ENCODE data around the gene CYTH3. TPM values are rescaled to one million over a fixed set of nuclear protein-coding genes. Genes with fewer than 3 reads are reported as not detected.

Gene CYTH3
- polyA plus RNA-seq, 12 donors = 26.6 to 55.4 (median 32.9) TPM; not detected in 1

DNA sequence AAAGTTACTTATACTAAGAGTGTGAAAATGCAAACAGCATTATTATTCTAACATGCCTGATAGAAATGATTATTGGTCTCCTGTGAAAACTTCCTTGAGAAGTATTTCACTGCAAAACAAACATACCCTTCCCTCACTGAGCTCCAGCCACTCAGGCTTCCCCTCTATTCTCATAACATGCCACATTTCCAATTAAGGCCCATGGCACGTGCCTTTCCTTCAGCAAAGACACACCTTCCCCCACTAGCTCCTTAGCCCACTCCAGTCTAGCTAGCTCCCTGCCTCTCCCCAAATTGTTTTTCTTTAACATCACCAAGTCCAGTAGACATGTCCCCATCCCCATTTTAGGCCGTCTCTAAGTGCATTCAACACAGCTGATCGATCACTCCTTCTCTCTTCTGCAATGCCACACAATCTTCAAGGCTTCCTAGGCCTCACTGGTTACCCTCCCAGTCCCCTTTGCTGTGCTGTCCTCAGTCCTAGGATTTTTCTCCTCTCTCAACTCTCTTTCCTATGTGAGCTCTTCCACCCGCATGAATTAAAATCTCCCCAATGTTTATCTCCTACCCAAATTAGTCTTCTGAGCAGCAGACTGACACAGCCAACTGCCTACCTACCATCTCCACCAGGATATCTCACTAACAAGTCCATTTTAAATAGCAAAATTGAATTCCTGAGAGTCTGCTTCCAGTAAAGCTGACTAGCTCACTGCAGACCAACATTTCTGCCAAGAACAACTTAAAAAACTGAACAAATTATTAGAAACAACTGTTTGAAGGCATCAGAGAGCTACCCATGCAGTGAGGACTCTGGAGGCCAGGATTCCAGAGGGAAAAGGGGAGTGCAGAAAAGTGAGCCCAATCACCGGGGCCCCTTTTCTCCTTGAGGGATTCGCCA lies 11.9 kb downstream of the CYTH3 start:
- no peak for DNase-seq

DNA sequence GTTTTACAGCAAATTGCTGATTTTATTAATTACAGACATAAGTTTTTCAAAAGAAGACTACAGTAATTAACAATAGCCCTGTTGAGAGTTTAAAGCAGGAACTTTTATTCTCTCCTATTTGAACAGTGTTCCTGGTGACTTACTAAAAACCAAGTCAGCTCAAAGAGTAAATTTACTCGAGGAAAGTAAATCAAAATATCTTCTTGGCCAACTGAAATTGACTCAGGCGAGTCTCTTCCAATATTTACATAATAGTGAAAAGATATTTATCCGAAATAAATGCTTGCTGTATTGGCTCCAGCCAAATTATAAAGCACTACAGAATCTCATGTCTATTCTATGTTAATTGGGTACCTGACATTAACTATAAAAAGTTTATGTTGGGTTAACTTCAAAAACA lies 13.2 kb downstream of the CYTH3 start:
- no peak for DNase-seq

DNA sequence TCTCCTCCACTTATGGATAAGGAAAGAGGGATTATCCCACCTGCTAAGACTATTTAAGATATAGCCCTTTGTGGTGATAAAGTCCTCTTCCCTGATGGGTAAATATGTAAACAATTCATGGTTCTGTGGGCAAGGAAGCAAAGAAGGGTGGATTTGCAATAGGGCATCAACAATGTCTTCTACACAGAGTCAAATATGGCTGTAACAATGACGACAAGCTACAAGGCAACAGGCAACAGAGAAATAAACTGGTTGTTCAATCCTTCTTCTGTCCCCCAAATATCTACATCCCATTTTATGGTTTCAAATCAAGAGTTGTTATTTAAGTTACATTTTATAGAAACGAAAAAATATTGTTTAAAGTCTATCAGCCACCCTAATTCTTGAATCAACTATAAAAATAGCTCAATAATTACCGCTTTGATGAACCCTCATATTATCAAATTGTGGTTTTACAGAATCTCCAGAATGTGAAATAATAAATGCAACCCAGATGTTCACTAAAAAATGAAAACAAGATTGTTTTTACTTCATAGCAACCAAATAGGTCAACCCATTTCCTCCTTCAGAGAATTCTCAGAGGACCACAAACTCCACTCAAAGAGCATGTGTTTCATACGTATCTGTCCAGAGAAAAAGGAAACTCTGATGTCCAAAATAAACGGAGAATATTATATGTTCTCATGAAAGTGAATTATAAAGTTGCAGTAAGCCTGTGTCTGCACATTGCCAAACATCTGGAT lies 13.8 kb downstream of the CYTH3 start:
- peak; percentile 82 for DNase-seq

DNA sequence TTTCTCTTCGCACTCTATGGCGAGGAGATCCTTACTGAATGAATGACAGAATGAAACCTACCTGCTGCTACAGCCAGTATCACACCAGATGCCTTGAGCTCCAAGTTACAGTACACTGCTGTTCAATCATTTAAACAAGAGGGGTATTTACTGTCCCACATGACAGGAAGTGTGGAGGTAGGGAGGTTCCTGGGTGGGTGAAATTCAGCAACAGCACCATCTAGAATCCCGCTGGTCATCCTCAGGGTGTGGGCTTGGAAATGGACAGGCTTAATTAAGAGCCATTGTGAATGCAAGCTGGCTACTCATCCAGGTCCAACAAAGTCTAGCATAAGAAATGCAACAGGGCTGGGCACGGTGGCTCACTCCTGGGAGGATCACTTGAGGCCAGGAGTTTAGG lies 14.7 kb downstream of the CYTH3 start:
- no peak for DNase-seq

DNA sequence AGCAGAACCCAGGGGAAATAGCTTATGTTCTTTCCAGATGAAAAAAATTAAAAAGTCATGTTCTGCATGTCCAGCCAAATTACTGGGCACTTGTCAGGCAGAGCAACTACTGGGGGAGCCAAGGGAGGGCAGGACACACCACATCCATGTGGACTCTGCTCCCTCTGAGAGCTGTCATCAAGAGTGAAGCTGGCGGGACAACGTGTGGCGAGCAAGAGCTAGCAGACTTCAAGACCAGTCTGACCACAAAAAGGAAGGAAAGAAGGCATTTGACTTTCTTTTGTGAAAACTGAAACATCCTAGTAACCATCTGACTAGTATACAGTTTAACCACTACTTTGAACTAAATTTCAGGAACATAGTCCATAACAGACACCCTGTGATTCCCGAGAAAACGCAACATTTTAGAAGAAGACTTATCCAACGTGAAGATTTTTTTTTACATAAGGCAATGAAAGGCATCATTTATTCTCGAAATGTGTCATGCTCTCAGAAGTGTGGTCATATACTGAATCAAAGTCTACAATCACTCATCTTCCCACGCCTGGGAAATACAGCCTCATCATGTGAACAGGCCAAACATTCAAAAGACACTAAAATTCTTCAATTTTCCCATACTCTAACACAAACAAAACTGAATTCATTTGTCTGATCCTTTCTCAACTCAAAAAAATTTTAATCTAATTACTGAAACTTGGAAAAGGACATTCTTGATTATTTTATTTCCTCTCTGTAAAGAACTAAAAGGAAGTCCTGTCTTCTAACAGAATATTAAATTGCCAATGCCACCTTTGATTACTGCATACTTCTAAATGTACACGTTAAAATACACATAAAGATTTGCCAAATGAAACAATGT lies 15.5 kb downstream of the CYTH3 start:
- no peak for DNase-seq

DNA sequence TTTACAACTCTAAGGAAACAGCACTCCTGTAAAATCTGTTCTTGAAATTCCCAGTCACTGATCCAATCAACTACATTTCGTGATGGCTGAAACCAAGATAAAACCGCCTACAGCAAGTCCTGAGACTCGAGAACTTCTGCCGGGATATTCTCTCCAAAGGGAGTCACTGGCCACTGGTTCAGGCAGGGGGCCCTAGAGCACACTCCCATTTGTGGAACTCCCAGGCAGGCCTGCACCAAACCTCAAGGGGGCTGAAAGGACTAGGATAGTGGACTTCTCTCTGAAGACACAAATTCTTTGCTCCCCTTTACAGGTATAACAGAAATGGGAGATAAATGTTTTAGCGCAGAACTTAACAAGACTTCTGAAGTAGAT lies 16.3 kb downstream of the CYTH3 start:
- no peak for DNase-seq

DNA sequence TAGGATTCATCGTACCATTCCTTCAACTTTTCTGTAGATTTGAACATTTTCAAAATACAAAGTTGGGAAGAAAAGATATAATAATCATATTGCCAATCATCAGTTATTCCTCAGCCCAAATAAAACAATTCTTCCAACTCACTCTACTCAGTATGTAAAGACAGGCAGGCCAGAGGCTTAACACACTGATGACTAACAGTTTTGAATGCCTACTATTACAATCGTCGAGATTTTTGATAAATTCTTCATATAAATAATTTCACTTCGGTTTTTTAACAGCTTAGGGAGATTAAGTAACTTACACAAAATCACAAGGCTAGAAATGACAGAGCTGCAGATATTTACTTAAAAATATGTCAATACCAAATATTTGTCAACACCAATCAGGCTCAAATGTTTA lies 17.6 kb downstream of the CYTH3 start:
- DNase-seq = no peak

DNA sequence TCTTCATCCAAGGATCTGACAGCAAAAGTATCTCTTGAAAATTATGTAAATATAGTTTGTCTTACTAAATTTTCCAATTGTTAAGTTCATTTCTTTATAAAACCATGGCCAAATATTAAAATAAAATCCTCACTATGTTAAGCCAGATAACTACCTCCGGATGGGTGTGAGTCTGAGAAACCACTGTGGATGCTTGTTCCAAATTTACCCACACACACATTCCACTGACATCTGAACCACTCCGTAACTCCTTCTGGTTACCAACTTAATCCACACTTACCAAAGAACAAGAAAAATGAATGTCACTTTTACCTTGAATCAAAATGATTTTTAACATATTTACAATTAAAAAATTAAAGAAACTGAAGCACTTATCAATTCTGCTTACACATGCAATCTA lies 19.7 kb downstream of the CYTH3 start:
- DNase-seq = no peak

DNA sequence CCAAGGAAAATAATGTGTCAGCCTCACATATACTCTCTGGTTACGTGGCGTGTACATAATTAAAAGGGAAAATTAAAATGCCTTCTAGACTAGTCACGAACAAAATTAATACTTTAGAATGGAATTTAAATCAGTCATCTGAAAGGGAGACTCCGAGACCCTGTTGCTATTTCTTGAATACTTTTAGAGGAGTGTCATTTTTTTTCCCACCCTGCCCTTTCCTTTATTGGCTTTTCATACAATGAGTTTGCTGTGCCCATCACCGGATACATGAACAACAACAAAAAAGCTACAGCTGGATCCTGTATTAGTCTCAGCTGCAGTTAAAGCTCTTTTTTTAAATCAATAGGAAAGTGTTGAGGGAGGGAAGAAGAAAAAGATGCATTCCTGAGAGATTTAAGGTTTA lies 20.1 kb downstream of the CYTH3 start:
- DNase-seq = no peak

DNA sequence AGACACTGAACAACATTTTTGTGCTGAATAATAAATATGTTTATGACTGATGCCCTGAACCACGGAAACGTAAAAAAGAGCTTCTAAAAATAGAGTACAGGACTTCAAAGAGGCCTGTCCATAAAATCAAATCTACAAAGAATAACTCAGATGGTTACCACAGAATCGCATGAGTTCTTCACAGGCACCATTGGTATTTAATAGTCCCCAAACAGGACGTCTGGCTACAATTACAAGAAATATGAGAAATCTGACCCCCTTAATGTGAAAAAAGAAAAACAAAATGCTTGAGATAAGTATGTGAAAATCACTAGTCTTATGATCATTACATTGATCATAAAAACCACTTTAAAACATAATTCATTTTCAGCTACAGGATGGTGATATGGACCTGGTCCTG lies 20.8 kb downstream of the CYTH3 start:
- no peak for DNase-seq

DNA sequence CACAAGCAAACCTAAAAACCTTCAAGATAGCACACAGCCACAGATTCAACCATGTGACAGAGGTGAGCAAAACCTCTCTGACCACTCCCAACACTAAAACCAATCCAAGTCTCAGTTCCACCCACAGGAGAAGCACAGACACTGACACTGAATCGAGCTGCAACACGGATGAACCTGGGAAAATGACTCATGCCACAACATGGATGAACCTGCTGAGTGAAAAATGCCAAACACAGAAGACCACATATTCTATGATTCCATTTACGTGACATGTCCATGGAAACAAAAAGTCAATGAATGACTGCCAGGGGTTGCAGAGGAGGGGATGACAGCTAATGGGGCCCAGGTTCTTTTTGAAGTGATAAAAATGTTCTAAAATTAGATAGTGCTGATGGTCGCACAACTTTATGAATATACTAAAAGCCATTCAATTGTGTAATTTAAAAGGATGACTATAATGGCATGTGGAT lies 22.0 kb downstream of the CYTH3 start:
- DNase-seq = no peak

DNA sequence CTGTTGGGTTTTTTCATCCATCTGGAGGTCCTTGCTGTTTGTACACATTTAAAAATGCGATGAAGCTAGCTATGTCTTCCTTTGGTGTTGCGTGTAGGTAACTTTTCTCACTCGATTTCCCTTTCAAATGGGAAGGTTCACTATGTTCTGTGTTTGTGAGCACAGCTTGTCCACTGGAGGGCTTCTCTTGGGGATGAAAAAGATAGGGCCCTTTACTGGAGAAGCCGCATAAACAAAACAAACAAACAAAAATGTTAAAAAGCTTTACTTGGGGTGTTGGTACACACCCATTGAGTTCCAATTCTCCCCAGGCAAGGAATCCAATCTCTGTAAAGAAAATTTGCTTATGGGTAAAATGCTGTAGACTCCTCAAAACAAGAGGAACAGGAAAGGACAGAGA lies 23.4 kb downstream of the CYTH3 start:
- DNase-seq = no peak

DNA sequence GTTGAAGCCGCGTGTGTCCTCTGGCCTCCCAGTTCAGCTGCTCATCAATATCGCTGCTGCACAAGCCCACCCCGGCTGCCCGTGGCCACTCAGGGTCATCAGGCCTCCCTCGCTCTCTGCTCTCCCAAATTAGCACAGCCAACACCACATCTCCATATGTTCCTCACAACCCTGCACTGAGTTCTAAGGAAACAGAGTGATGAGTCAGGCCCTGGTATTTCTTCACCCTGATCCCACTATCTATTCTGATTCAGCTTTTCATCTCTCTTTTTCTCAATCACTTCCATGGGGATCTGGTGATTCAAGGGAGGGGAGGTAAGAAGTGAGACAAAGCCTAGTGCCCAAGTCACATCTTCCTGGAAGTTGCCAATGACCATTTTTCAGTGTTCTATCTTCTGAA lies 23.8 kb downstream of the CYTH3 start:
- DNase-seq = no peak

DNA sequence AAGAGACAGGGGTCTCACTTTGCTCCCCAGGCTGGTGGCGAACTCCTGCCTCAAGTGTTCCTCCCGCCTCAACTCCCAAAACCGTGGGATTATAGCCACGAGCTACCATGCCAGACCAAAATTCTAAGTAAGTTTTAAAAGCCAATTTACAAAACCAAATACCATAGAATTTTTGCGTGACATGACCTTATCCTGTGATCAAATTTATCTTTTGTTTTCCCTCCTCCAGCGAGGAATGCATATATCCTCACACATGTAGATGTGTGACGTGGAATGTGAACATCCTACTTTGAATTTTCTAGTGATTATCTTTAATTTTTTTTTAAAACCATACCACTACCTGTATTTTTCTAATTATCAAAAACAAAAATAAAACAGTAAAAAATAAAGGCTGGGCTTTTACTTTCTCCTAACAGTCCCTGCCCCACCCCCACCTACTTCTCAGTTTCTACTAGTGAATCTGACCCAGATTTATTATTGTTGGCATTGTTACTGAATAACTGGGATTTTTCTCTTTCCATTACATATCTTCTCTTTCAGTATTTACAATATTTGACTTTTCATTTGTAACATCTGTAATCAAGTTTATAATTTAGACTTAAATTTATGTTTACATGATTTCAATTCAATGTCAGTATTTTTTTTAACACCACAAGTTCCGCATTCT lies 26.0 kb downstream of the CYTH3 start:
- DNase-seq = no peak

DNA sequence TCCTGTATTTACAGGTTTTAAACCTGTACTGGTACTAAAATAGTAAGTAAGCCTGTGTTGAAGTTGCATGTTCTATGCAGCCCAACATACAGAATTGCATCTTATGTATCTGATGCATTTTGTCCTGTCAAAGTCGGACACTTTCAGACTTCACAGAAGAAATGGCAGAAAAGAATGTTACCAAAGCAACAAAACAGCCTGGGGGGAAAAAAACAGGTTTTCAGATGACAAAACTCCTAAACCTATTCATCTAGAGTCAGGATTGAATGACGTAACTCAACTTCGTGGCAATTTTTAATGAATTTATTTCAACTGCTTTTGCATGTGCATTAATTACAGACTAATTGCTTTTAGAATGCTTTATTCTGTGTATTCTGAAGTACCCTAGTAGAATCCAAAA lies 28.4 kb downstream of the CYTH3 start:
- DNase-seq = no peak

DNA sequence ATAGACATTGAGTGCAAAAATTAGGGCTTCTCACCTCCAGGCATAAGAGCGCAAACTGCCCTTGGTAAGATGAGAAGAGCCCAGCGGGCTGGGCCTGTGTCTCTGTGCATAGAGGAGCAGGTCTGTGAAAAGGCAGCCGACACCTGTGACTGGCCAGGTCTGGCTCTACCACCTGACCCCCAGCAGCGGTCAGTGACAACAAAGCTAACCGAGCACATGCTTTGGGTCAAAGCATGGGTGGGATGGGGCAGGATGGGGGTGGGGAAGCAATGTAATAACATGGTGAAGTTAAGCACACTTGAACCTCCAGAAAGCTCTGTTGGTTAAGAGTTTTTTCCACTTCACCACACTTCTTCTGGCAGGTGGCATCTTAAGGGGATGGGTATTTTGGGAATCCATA lies 29.3 kb downstream of the CYTH3 start:
- DNase-seq = no peak

DNA sequence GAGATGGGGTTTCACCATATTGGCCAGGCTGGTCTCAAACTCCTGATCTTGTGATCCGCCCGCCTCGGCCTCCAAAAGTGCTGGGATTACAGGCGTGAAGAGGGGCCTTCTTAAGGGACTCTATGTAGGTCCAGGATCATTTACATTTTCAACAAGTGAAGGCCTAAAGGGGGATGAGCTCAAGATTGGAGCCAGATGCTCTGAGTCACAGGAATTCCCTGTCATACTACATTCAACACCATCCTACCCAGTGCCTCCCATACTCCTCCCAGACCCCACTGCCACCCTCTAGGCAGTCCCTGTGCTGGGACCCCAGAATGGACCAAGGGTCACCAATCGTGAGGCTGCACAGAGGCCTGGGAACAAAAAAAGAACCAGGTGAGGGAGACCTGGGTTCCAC lies 29.9 kb downstream of the CYTH3 start:
- no peak for DNase-seq

DNA sequence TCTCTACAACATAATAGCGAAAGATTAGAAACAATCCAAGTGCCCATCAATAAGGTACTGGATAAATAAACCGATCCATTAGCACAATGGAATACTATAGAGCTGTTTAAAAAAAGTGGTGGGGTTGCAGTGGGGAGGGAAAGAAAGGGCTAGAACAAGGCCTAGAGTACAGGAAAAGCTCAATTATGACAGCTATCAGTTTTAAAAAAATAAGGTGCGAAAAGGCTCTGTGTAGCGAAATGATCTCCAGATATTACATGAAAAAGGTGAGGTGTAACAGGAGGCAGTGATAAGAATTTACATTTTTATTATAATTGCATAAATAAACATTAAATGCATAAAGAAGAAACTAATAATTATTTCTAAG lies 30.8 kb downstream of the CYTH3 start:
- no peak for DNase-seq

DNA sequence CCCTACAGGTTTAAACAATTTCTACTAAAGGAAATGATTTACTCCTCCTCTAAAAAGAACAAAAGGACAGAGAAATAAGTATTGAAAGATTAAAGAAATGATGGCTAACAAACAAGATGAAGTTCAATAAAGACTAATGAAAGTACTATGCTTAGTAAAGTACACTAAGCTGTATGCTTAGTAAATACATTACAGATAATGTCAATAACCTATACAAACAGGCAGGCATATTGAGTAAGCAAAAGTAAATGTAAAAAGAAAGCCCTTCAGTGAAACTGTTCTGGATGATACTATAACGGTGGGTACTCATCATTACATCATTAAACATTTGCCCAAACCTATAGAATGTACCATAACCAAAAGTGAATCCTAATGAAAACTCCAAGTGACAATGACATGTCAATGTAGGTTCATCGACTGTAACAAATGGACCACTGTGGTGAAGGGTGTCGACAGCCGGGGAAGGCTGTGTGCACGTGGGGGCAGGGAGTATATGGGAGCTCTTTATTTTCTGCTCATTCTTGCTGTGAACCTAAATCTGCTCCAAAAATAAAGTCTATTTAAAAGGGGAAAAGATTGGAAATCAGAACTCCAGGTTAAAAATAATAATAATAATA lies 34.0 kb downstream of the CYTH3 start:
- no peak for DNase-seq

DNA sequence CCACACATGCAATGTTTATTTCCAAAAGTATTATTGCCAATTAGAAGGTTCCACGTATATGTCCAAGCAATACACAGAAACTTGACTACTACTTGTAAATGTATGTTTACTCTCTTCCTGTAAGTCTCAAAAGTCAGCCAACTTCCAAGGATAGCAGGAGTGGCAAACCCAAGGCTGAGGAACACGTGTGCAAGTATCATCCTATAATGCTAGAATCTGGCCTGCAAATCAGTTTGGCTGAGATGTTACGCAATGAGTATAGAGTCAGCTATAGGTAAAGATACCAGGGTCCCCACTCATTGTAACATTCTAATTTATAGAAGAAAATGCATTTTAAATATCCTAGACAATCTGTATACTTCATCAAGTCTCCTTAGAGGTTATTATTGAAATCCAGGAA lies 34.7 kb downstream of the CYTH3 start:
- no peak for DNase-seq

DNA sequence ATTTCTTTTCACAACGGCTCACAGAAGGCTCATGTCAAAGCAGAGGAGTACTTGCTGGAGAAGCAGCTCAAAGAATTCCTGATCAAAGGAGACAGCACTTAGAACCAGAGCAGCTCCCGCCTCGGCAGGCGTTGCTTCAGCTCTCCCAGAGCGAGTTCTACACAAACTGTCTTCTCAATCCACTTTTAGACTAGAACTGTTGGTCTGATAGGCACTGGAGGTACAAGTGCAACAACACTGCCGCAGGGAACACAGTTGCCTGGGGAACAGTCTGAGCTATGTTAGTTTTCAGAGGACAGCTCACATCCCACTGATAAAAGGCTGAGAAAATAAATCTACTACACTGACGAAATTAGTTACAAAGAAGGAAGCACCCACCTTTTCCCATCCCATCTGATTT lies 35.4 kb downstream of the CYTH3 start:
- DNase-seq = no peak
